GM12878 (cell line): ENCODE data around the gene PDSS2. TPM values are rescaled to one million over a fixed set of nuclear protein-coding genes. Genes with fewer than 3 reads are reported as not detected.

Experiments
- ATAC-seq: fragments of 200-7000 bp; cut with Tn5 transposase; 3 replicates; pipeline ENCODE4 v1.9.1; 2020; ENCODE audit warnings: mild to moderate bottlenecking, moderate library complexity
- BruUV-seq: library from RNA; stranded (reverse); fragments of 400-500 nt; replicated peaks from 2 replicates; lab custom pipeline; 2021; lab: Mats Ljungman, UMichigan
- CTCF ChIA-PET: fragments of 300-600 bp; sonication (Branson Sonifier 250); formaldehyde crosslinking; extraction: SDS; loops from one replicate; lab custom pipeline; 2021; ENCODE audit warnings: inconsistent platforms; lab: Yijun Ruan, JAX
- POLR2A ChIA-PET: fragments of 350-600 bp; formaldehyde crosslinking; extraction: SDS; loops from one replicate; lab custom pipeline; 2021; ENCODE audit warnings: inconsistent platforms; lab: Charles Lee
- RAD21 ChIA-PET: fragments of 300-600 bp; sonication (Branson Sonifier 250); formaldehyde crosslinking; loops from one replicate; lab custom pipeline; 2023; ENCODE audit warnings: antibody characterized with exemption; ENCODE audit not compliant: unreplicated experiment; lab: Charles Lee
- SMC1A ChIA-PET: fragments of 300-600 bp; sonication (Branson Sonifier 250); formaldehyde crosslinking; loops from one replicate; lab custom pipeline; 2023; ENCODE audit not compliant: unreplicated experiment, uncharacterized antibody; lab: Charles Lee
- DNase-seq: peaks from one replicate; pipeline ENCODE4 v3.0.0-alpha.2; 2011; ENCODE audit warnings: low read depth, low spot score
- FAIRE-seq: peaks from 3 replicates; lab custom pipeline; 2011; peaks lifted over from hg19 to GRCh38; lab: Jason Lieb, UNC
- H2AFZ ChIP-seq: 2 replicates; pipeline ENCODE4 v1.6.0; 2011; ENCODE audit warnings: low read depth, low read length, control low read depth; ENCODE audit not compliant: control insufficient read depth
- H3K27ac ChIP-seq: 2 replicates; pipeline ENCODE4 v1.5.1; 2011; ENCODE audit warnings: control low read depth; ENCODE audit not compliant: control insufficient read depth, insufficient read depth
- H3K27me3 ChIP-seq, 2 experiments: replicated peaks in 1 of 2; 2 replicates each; pipeline versions ENCODE4 v1.6.0 to v1.6.1; 2011; ENCODE audit warnings: low read length in 1 of 2; ENCODE audit not compliant: control insufficient read depth in 2 of 2, insufficient read depth in 2 of 2
- H3K36me3 ChIP-seq, 2 experiments: 2 replicates each; pipeline ENCODE4 v1.5.1; 2011; ENCODE audit warnings: low read length in 1 of 2; ENCODE audit not compliant: control insufficient read depth in 2 of 2, insufficient read depth in 2 of 2
- H3K4me1 ChIP-seq: 2 replicates; pipeline ENCODE4 v1.6.1; 2011; ENCODE audit warnings: mild to moderate bottlenecking, low read length, moderate library complexity, mixed read lengths; ENCODE audit not compliant: control insufficient read depth, insufficient read depth
- H3K4me2 ChIP-seq: 2 replicates; pipeline ENCODE4 v1.6.0; 2011; ENCODE audit warnings: control low read depth; ENCODE audit not compliant: control insufficient read depth, insufficient read depth
- H3K4me3 ChIP-seq: fragments of 200-600 bp; sonication (generic); 2 replicates; pipeline ENCODE4 v1.5.1; 2016
- H3K79me2 ChIP-seq: 2 replicates; pipeline ENCODE4 v1.6.0; 2011; ENCODE audit warnings: low read length; ENCODE audit not compliant: control insufficient read depth, insufficient read depth
- H3K9ac ChIP-seq: 2 replicates; pipeline ENCODE4 v1.8.0; 2011; ENCODE audit warnings: low read length, control low read depth, mixed read lengths; ENCODE audit not compliant: control insufficient read depth, insufficient read depth
- H3K9me3 ChIP-seq: replicated peaks from 3 replicates; pipeline ENCODE4 v1.5.1; 2011; ENCODE audit warnings: mild to moderate bottlenecking, low read length; ENCODE audit not compliant: control insufficient read depth, insufficient read depth
- H4K20me1 ChIP-seq: 2 replicates; pipeline ENCODE4 v1.6.0; 2011; ENCODE audit not compliant: control insufficient read depth, insufficient read depth
- ASH2L ChIP-seq: fragments of 300-600, 200-600 bp; sonication (generic); IDR thresholded peaks from 2 replicates; pipeline ENCODE4 v1.6.1; 2017; ENCODE audit warnings: low read depth, mild to moderate bottlenecking, borderline replicate concordance
- CBFB ChIP-seq: IDR thresholded peaks from 2 replicates; pipeline ENCODE4 v1.6.1; 2016; ENCODE audit warnings: antibody characterized with exemption, low read depth
- CHD4 ChIP-seq: fragments of 200-600 bp; sonication (generic); IDR thresholded peaks from 2 replicates; pipeline ENCODE4 v1.6.1; 2016; ENCODE audit warnings: mild to moderate bottlenecking
- HDAC6 ChIP-seq: fragments of 200-600 bp; sonication (generic); IDR thresholded peaks from one replicate; pipeline ENCODE4 v1.8.0; 2017; ENCODE audit warnings: antibody characterized with exemption; ENCODE audit not compliant: unreplicated experiment
- NR2C2 ChIP-seq: IDR thresholded peaks from 2 replicates; pipeline ENCODE4 v1.6.1; 2011; ENCODE audit warnings: borderline replicate concordance, low read depth; ENCODE audit not compliant: control insufficient read depth, insufficient read length
- STAT1 ChIP-seq: fragments of 450-650 bp; conservative IDR thresholded peaks from 2 replicates; pipeline ENCODE4 v1.6.1; 2014; ENCODE audit warnings: antibody characterized with exemption, mild to moderate bottlenecking
- SUZ12 ChIP-seq: fragments of 200-600 bp; sonication (generic); IDR thresholded peaks from one replicate; pipeline ENCODE4 v1.6.1; 2018; ENCODE audit warnings: antibody characterized with exemption, mild to moderate bottlenecking; ENCODE audit not compliant: unreplicated experiment
- YBX1 ChIP-seq: fragments of 450-650 bp; IDR thresholded peaks from 2 replicates; pipeline ENCODE4 v1.6.1; 2016; ENCODE audit warnings: antibody characterized with exemption
- WGBS: methylation state at CpG from one replicate; pipeline ENCODE4 v1.1.6; 2016; ENCODE audit warnings: low lambda C conversion rate; ENCODE audit not compliant: insufficient replicate concordance, insufficient coverage; ENCODE audit errors: missing lambda C conversion rate; 5-methylcytosine and 5-hydroxymethylcytosine counted together
- in situ Hi-C: fragments of 300-500 bp; cut with MboI; formaldehyde crosslinking; loops from 9 replicates; pipeline ENCODE4 v1.14.3; 2018; ENCODE audit warnings: mixed read lengths
- intact Hi-C: fragments of 100-400 bp; cut with micrococcal nuclease; formaldehyde crosslinking; loops from one replicate; pipeline ENCODE4 v1.14.2; 2022; ENCODE audit not compliant: unreplicated experiment
- polyA plus RNA-seq, 11 experiments: library from polyadenylated mRNA; depleted of rRNA in 4 of 11; unstranded in 6 of 11; stranded (reverse) in 5 of 11; fragments of >200 nt; fragmentation: Nextera tagmentation in 4 of 11; fragmentation: Illumina TruSeq in 1 of 11; extraction: Ambion mirVana in 4 of 11; extraction: Trizol in 1 of 11; gene quantifications; 1 replicate in 1 of 11; 2 replicates in 10 of 11; pipeline versions ENCODE4 v1.2.1 to v1.2.3, GENCODE V29; 2011 to 2016; ENCODE audit warnings: inconsistent platforms in 2 of 11, missing spikeins in 2 of 11, low read depth in 1 of 11
- total RNA-seq, 4 experiments: library from RNA; depleted of rRNA in 3 of 4; stranded (reverse); fragments of >200 nt in 3 of 4; fragmentation: Illumina TruSeq in 1 of 4; extraction: Trizol in 1 of 4; gene quantifications; 2 replicates each; pipeline versions ENCODE4 v1.2.1 to v1.2.3, GENCODE V29; 2013 to 2021
- TF ChIP-seq, protein P1 (sequence below), 3 experiments: IDR thresholded peaks in 2 of 3; conservative IDR thresholded peaks in 1 of 3; 2 replicates each; pipeline ENCODE4 v1.5.1; 2011; ENCODE audit warnings: low read depth in 3 of 3, low read length in 3 of 3, mild to moderate bottlenecking in 3 of 3, control low read depth in 2 of 3, moderate library complexity in 2 of 3, inconsistent platforms in 1 of 3, mixed read lengths in 1 of 3; ENCODE audit not compliant: control insufficient read depth in 2 of 3, insufficient read depth in 1 of 3; ENCODE audit errors: extremely low read depth in 1 of 3
- TF ChIP-seq, protein P2 (sequence below): IDR thresholded peaks from 2 replicates; pipeline ENCODE4 v1.6.1; 2012; ENCODE audit warnings: improper control_type of control experiment, low read depth, low read length; ENCODE audit not compliant: insufficient replicate concordance
- TF ChIP-seq, protein P3 (sequence below): IDR thresholded peaks from 2 replicates; pipeline ENCODE4 v1.6.1; 2012; ENCODE audit warnings: mild to moderate bottlenecking, low read depth, low read length

PDSS2 gene
- total and polyA plus RNA-seq, 10 of the 15 experiments (the other 5 are each of a cell fraction or from before 2014, with no cell fraction given), result 7.7 to 15.5 (median 9.6) TPM

DNA sequence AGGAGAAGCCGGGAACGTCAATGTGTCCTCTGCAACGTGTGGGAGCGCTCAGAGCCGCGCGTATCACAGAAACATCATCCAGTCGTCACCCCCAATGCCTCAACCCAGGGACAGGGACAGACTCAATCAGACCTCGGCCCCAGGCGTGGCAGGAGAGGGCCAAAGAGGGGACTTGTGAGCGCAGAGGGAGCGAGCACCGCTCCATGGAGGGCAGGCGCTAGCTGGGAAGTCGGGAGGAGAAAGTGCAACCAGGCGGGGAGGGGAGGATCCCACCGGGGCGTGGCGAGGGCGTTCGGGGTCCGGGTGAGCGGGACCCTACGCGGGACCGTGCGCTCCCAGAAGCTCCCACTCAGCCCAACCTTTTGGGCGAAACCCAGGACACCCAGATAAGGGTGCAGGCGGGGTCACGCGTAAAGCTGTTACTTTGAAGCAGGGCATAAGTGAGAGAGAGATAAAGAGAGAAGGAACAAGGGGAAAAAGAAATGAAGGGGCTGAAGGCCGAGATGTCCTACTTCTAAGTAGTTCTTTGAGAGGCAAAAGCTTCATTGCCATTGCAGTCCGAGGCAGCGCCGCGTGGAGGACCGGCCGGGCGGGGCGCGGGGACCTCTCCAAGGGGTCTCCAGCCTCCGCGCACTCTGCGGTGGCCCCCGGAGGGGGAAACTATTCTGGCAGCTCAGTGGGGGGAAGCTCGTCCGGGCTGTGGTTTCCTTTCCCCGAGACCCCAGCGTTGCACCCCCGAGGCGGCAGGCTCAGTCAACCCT, 29.7 kb upstream of the PDSS2 start:
- H2AFZ ChIP-seq, result peak overlapping the region; percentile 17; the same call in 1 of the 2 replicates
- intact Hi-C loops (no loop called here), in situ Hi-C loops (no loop called here)
- ChIA-PET RAD21 (interaction anchor here (0.7 kb wide), 1 partner anchor 171 kb away, joined by 3 read pairs; no protein-coding TSS in a partner anchor), SMC1A (no interaction called here), POLR2A (no interaction called here), CTCF (no interaction called here)
- FAIRE-seq (no peak), DNase-seq (no peak), ATAC-seq (peak; percentile 34)
- no peak overlapping the region; the same call in 1 of the 2 replicates for H3K9ac ChIP-seq
- H3K4me3 ChIP-seq, result peak overlapping the region; percentile 59
- H3K9me3 ChIP-seq, result no peaks in the 10 kb centered on the region
- H3K4me2 ChIP-seq, result peak overlapping the region; percentile 86
- 3% methylated on average over 51 of the region's 51 CpGs for WGBS
- H4K20me1 ChIP-seq, result no peaks in the 10 kb centered on the region
- H3K27ac ChIP-seq, result no peak overlapping the region
- BruUV-seq, result no TSS peak
- H3K36me3 ChIP-seq, result no peaks in the 10 kb centered on the region
- peaks cover 9 to 34% of the 10 kb centered on the region in 2 experiments for H3K27me3 ChIP-seq
- H3K4me1 ChIP-seq, result peaks cover 15% of the 10 kb centered on the region
- H3K79me2 ChIP-seq, result no peaks in the 10 kb centered on the region
- TF ChIP-seq, protein P1, sequence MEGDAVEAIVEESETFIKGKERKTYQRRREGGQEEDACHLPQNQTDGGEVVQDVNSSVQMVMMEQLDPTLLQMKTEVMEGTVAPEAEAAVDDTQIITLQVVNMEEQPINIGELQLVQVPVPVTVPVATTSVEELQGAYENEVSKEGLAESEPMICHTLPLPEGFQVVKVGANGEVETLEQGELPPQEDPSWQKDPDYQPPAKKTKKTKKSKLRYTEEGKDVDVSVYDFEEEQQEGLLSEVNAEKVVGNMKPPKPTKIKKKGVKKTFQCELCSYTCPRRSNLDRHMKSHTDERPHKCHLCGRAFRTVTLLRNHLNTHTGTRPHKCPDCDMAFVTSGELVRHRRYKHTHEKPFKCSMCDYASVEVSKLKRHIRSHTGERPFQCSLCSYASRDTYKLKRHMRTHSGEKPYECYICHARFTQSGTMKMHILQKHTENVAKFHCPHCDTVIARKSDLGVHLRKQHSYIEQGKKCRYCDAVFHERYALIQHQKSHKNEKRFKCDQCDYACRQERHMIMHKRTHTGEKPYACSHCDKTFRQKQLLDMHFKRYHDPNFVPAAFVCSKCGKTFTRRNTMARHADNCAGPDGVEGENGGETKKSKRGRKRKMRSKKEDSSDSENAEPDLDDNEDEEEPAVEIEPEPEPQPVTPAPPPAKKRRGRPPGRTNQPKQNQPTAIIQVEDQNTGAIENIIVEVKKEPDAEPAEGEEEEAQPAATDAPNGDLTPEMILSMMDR (IDR thresholded peaks at IDR 0.05 in 2 of 3, conservative IDR thresholded peaks at IDR 0.05 in 1 of 3; ENCODE audit: control insufficient read depth in 2 of 3, extremely low read depth in 1 of 3, insufficient read depth in 1 of 3, low read depth in 3 of 3, low read length in 3 of 3), result no peak
- no peak for TF ChIP-seq CBFB
- TF ChIP-seq, protein P2, sequence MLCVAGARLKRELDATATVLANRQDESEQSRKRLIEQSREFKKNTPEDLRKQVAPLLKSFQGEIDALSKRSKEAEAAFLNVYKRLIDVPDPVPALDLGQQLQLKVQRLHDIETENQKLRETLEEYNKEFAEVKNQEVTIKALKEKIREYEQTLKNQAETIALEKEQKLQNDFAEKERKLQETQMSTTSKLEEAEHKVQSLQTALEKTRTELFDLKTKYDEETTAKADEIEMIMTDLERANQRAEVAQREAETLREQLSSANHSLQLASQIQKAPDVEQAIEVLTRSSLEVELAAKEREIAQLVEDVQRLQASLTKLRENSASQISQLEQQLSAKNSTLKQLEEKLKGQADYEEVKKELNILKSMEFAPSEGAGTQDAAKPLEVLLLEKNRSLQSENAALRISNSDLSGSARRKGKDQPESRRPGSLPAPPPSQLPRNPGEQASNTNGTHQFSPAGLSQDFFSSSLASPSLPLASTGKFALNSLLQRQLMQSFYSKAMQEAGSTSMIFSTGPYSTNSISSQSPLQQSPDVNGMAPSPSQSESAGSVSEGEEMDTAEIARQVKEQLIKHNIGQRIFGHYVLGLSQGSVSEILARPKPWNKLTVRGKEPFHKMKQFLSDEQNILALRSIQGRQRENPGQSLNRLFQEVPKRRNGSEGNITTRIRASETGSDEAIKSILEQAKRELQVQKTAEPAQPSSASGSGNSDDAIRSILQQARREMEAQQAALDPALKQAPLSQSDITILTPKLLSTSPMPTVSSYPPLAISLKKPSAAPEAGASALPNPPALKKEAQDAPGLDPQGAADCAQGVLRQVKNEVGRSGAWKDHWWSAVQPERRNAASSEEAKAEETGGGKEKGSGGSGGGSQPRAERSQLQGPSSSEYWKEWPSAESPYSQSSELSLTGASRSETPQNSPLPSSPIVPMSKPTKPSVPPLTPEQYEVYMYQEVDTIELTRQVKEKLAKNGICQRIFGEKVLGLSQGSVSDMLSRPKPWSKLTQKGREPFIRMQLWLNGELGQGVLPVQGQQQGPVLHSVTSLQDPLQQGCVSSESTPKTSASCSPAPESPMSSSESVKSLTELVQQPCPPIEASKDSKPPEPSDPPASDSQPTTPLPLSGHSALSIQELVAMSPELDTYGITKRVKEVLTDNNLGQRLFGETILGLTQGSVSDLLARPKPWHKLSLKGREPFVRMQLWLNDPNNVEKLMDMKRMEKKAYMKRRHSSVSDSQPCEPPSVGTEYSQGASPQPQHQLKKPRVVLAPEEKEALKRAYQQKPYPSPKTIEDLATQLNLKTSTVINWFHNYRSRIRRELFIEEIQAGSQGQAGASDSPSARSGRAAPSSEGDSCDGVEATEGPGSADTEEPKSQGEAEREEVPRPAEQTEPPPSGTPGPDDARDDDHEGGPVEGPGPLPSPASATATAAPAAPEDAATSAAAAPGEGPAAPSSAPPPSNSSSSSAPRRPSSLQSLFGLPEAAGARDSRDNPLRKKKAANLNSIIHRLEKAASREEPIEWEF, result no peak
- TF ChIP-seq STAT1, result no peak
- peak; percentile 11 for TF ChIP-seq HDAC6
- no peak for TF ChIP-seq CHD4
- TF ChIP-seq SUZ12, result peak; percentile 21
- no peak for TF ChIP-seq ASH2L
- TF ChIP-seq, protein P3, sequence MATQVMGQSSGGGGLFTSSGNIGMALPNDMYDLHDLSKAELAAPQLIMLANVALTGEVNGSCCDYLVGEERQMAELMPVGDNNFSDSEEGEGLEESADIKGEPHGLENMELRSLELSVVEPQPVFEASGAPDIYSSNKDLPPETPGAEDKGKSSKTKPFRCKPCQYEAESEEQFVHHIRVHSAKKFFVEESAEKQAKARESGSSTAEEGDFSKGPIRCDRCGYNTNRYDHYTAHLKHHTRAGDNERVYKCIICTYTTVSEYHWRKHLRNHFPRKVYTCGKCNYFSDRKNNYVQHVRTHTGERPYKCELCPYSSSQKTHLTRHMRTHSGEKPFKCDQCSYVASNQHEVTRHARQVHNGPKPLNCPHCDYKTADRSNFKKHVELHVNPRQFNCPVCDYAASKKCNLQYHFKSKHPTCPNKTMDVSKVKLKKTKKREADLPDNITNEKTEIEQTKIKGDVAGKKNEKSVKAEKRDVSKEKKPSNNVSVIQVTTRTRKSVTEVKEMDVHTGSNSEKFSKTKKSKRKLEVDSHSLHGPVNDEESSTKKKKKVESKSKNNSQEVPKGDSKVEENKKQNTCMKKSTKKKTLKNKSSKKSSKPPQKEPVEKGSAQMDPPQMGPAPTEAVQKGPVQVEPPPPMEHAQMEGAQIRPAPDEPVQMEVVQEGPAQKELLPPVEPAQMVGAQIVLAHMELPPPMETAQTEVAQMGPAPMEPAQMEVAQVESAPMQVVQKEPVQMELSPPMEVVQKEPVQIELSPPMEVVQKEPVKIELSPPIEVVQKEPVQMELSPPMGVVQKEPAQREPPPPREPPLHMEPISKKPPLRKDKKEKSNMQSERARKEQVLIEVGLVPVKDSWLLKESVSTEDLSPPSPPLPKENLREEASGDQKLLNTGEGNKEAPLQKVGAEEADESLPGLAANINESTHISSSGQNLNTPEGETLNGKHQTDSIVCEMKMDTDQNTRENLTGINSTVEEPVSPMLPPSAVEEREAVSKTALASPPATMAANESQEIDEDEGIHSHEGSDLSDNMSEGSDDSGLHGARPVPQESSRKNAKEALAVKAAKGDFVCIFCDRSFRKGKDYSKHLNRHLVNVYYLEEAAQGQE, result no peak
- no peak for TF ChIP-seq NR2C2
- TF ChIP-seq YBX1, result no peak
